K562 (cell line): ENCODE results near the gene OSM. TPM values are rescaled to one million over a fixed set of nuclear protein-coding genes. Genes with fewer than 3 reads are reported as not detected.
A peak's percentile ranks its signal among the peaks of the same experiment; 100 is the strongest.

ENCODE experiments used
- AFF4 ChIP-seq: sonication (generic); formaldehyde crosslinking; IDR thresholded peaks from 2 replicates; pipeline ENCODE4 v1.8.0; 2023; ENCODE audit warnings: mild to moderate bottlenecking, missing genetic modification reagents
- FOXP4 ChIP-seq: sonication (generic); formaldehyde crosslinking; IDR thresholded peaks from 2 replicates; pipeline ENCODE4 v1.8.0; 2022; ENCODE audit warnings: mild to moderate bottlenecking, missing genetic modification reagents, borderline replicate concordance
- KLF10 ChIP-seq: fragments of 250-450 bp; sonication (Bioruptor Pico); IDR thresholded peaks from 2 replicates; pipeline ENCODE4 v1.6.1; 2021; ENCODE audit warnings: matching md5 sums
- MTA1 ChIP-seq: fragments of 450-650 bp; IDR thresholded peaks from 2 replicates; pipeline ENCODE4 v1.6.1; 2017; ENCODE audit warnings: borderline replicate concordance
- NFIC ChIP-seq: fragments of 450-650 bp; IDR thresholded peaks from 2 replicates; pipeline ENCODE4 v1.6.1; 2017; ENCODE audit warnings: mild to moderate bottlenecking, inconsistent platforms
- NONO ChIP-seq, 2 experiments: fragments of 200-400 bp in 1 of 2; fragments of 450-650 bp in 1 of 2; formaldehyde crosslinking in 1 of 2; IDR thresholded peaks; 2 replicates each; pipeline ENCODE4 v1.6.1; 2017; ENCODE audit warnings: low read depth in 2 of 2, mild to moderate bottlenecking in 2 of 2, moderate library complexity in 2 of 2, low read length in 1 of 2
- PHF20 ChIP-seq: fragments of 450-650 bp; IDR thresholded peaks from 2 replicates; pipeline ENCODE4 v1.6.1; 2018; ENCODE audit not compliant: partially characterized antibody
- PHF21A ChIP-seq: fragments of 450-650 bp; IDR thresholded peaks from 2 replicates; pipeline ENCODE4 v1.6.1; 2017; ENCODE audit warnings: low read depth, borderline replicate concordance
- POU5F1 ChIP-seq: fragments of 150-350 bp; IDR thresholded peaks from 2 replicates; pipeline ENCODE4 v1.6.1; 2014; ENCODE audit warnings: borderline replicate concordance, low read length, low read depth, mild to moderate bottlenecking; ENCODE audit not compliant: partially characterized antibody
- PYGO2 ChIP-seq: fragments of 450-650 bp; IDR thresholded peaks from 2 replicates; pipeline ENCODE4 v1.6.1; 2016; ENCODE audit warnings: mild to moderate bottlenecking, missing genetic modification characterization, moderate library complexity, missing compliant biosample characterization
- THRA ChIP-seq: fragments of 450-650 bp; IDR thresholded peaks from 2 replicates; pipeline ENCODE4 v1.6.1; 2017; ENCODE audit warnings: mild to moderate bottlenecking, moderate library complexity
- TRIM25 ChIP-seq: fragments of 450-650 bp; IDR thresholded peaks from 2 replicates; pipeline ENCODE4 v1.7.0; 2016; ENCODE audit warnings: borderline replicate concordance
- ZC3H11A ChIP-seq: IDR thresholded peaks from 2 replicates; pipeline ENCODE4 v1.6.1; 2012; ENCODE audit warnings: low read depth, low read length, improper control_type of control experiment
- polyA plus RNA-seq, 8 experiments: library from polyadenylated mRNA; depleted of rRNA in 4 of 8; stranded (reverse) in 5 of 8; unstranded in 3 of 8; fragments of >200 nt; fragmentation: Nextera tagmentation in 2 of 8; fragmentation: Illumina TruSeq in 1 of 8; extraction: Ambion mirVana in 2 of 8; extraction: Trizol in 1 of 8; gene quantifications; 2 replicates each; pipeline versions ENCODE4 v1.2.1 to v1.2.3, GENCODE V29; 2011 to 2014; ENCODE audit warnings: inconsistent platforms in 1 of 8, missing spikeins in 1 of 8
- total RNA-seq, 7 experiments: library from RNA; depleted of rRNA in 6 of 7; stranded (reverse); fragments of >200 nt in 6 of 7; fragmentation: Illumina TruSeq in 2 of 7; extraction: Trizol in 2 of 7; gene quantifications; 2 replicates each; pipeline versions ENCODE4 v1.2.1 to v1.2.3, GENCODE V29; 2011 to 2021; ENCODE audit warnings: low replicate concordance in 1 of 7

The OSM gene
- total and polyA plus RNA-seq, 9 of the 15 experiments (the other 6 are each of a cell fraction or from before 2014, with no cell fraction given): 0.22 TPM; not detected in 8

GRCh38 chr22:30219668-30220278 lies 46.9 kb downstream of the OSM start (continued):
- no peak for TF ChIP-seq AFF4 (CRISPR knock-in tag)
- no peak for TF ChIP-seq PHF20
- peak; percentile 79; the same call in 1 of the 2 replicates for TF ChIP-seq MTA1
- no peak for TF ChIP-seq PHF21A
- TF ChIP-seq FOXP4: no peak
- TF ChIP-seq POU5F1: no peak
- TF ChIP-seq NFIC: no peak
- TF ChIP-seq KLF10 (CRISPR knock-in tag): no peak
- TF ChIP-seq ZC3H11A: no peak
- TF ChIP-seq PYGO2 (tag): no peak
- TF ChIP-seq NONO (IDR thresholded peaks at IDR 0.05; ENCODE audit: low read depth in 2 of 2, low read length in 1 of 2): no peak
- no peak for TF ChIP-seq THRA
- peak; percentile 86; the same call in 1 of the 2 replicates for TF ChIP-seq TRIM25
